HEK293 (cell line): ENCODE results near the gene ELAVL4.

Experiments
- CTCF ChIA-PET: fragments of 350-600 bp; formaldehyde crosslinking; extraction: SDS; loops from one replicate; lab custom pipeline; 2021; ENCODE audit warnings: antibody characterized with exemption; lab: Yijun Ruan, JAX
- POLR2A ChIA-PET: fragments of 300-600 bp; formaldehyde crosslinking; extraction: SDS; loops from one replicate; lab custom pipeline; 2020; ENCODE audit warnings: antibody characterized with exemption, inconsistent platforms; lab: Yijun Ruan, JAX
- H3K27ac ChIP-seq: fragments of 200-500 bp; sonication (Bioruptor generic); 2 replicates; pipeline ENCODE4 v1.5.1; 2014; ENCODE audit warnings: low read depth, low read length, control low read depth, inconsistent platforms; ENCODE audit errors: extremely low read depth
- H3K36me3 ChIP-seq, 2 experiments: fragments of 200-500 bp in 1 of 2; sonication (Bioruptor generic) in 1 of 2; 1 replicate in 1 of 2; 2 replicates in 1 of 2; pipeline ENCODE4 v1.5.1; 2014 to 2017; ENCODE audit warnings: inconsistent platforms in 2 of 2, low read length in 2 of 2; ENCODE audit not compliant: control insufficient read depth in 2 of 2, insufficient read depth in 1 of 2
- H3K4me1 ChIP-seq: fragments of 200-500 bp; sonication (Bioruptor generic); 2 replicates; pipeline ENCODE4 v1.5.1; 2014; ENCODE audit warnings: mild to moderate bottlenecking, low read length, inconsistent platforms; ENCODE audit not compliant: control insufficient read depth, insufficient read depth
- H3K4me3 ChIP-seq: 2 replicates; pipeline ENCODE4 v1.5.1; 2011; ENCODE audit warnings: low read depth, mild to moderate bottlenecking, control low read depth, low read length, moderate library complexity
- H3K9me3 ChIP-seq: fragments of 200-500 bp; sonication (Bioruptor generic); 2 replicates; pipeline ENCODE4 v1.5.1; 2014; ENCODE audit warnings: low read depth, low read length, inconsistent platforms; ENCODE audit not compliant: control insufficient read depth, insufficient read depth
- IKZF3 ChIP-seq: fragments of 450-650 bp; IDR thresholded peaks from 2 replicates; pipeline ENCODE4 v1.5.0; 2018; ENCODE audit warnings: missing biosample characterization, mild to moderate bottlenecking, missing genetic modification characterization, moderate library complexity
- OSR2 ChIP-seq: fragments of 450-650 bp; formaldehyde crosslinking; IDR thresholded peaks from 2 replicates; pipeline ENCODE4 v1.5.1; 2016; ENCODE audit warnings: missing biosample characterization, missing genetic modification characterization
- PBX3 ChIP-seq: sonication (generic); formaldehyde crosslinking; IDR thresholded peaks from 2 replicates; pipeline ENCODE4 v1.8.1; 2022; ENCODE audit warnings: mild to moderate bottlenecking, moderate library complexity, missing genetic modification reagents
- PRDM2 ChIP-seq: fragments of 450-650 bp; formaldehyde crosslinking; IDR thresholded peaks from 2 replicates; pipeline ENCODE4 v1.5.1; 2016; ENCODE audit warnings: missing biosample characterization, missing genetic modification characterization, borderline replicate concordance
- REST ChIP-seq: fragments of 450-650 bp; formaldehyde crosslinking; IDR thresholded peaks from 2 replicates; pipeline ENCODE4 v1.5.1; 2016; ENCODE audit warnings: missing biosample characterization, missing genetic modification characterization
- TCF7L2 ChIP-seq: IDR thresholded peaks from 2 replicates; pipeline ENCODE4 v1.6.1; 2011; ENCODE audit warnings: low read depth, mild to moderate bottlenecking, inconsistent platforms, low read length, moderate library complexity, borderline replicate concordance
- ZFHX2 ChIP-seq: fragments of 450-650 bp; formaldehyde crosslinking; conservative IDR thresholded peaks from 2 replicates; pipeline ENCODE4 v1.5.1; 2016; ENCODE audit warnings: missing biosample characterization, missing genetic modification characterization
- ZNF148 ChIP-seq: fragments of 450-650 bp; formaldehyde crosslinking; IDR thresholded peaks from 2 replicates; pipeline ENCODE4 v1.5.0; 2017; ENCODE audit warnings: missing biosample characterization, missing genetic modification characterization, borderline replicate concordance
- ZNF175 ChIP-seq: fragments of 450-650 bp; formaldehyde crosslinking; IDR thresholded peaks from 2 replicates; pipeline ENCODE4 v1.5.1; 2016; ENCODE audit warnings: missing biosample characterization, missing genetic modification characterization
- ZNF19 ChIP-seq: fragments of 450-650 bp; formaldehyde crosslinking; IDR thresholded peaks from 2 replicates; pipeline ENCODE4; 2016; ENCODE audit warnings: missing biosample characterization, missing genetic modification characterization, low read depth
- ZNF223 ChIP-seq: fragments of 450-650 bp; formaldehyde crosslinking; IDR thresholded peaks from 2 replicates; pipeline ENCODE4 v1.5.1; 2016; ENCODE audit warnings: missing biosample characterization, missing genetic modification characterization
- ZNF248 ChIP-seq: fragments of 450-650 bp; formaldehyde crosslinking; IDR thresholded peaks from 2 replicates; pipeline ENCODE4 v1.5.1; 2017; ENCODE audit warnings: missing biosample characterization, missing genetic modification characterization
- ZNF423 ChIP-seq: fragments of 450-650 bp; formaldehyde crosslinking; IDR thresholded peaks from 2 replicates; pipeline ENCODE4 v1.5.1; 2016; ENCODE audit warnings: missing biosample characterization, missing genetic modification characterization
- ZNF426 ChIP-seq: fragments of 450-650 bp; formaldehyde crosslinking; IDR thresholded peaks from 2 replicates; pipeline ENCODE4 v1.5.1; 2017; ENCODE audit warnings: missing biosample characterization, missing genetic modification characterization, mild to moderate bottlenecking, inconsistent platforms, moderate library complexity
- ZNF510 ChIP-seq: fragments of 450-650 bp; formaldehyde crosslinking; IDR thresholded peaks from 2 replicates; pipeline ENCODE4 v1.5.1; 2018; ENCODE audit warnings: mild to moderate bottlenecking, missing genetic modification characterization, missing biosample characterization; ENCODE audit not compliant: insufficient replicate concordance
- ZNF544 ChIP-seq: fragments of 450-650 bp; formaldehyde crosslinking; IDR thresholded peaks from 2 replicates; pipeline ENCODE4 v1.5.0; 2017; ENCODE audit warnings: missing biosample characterization, missing genetic modification characterization
- ZNF610 ChIP-seq: fragments of 450-650 bp; formaldehyde crosslinking; IDR thresholded peaks from 2 replicates; pipeline ENCODE4 v1.5.1; 2016; ENCODE audit warnings: missing biosample characterization, missing genetic modification characterization, borderline replicate concordance
- ZNF623 ChIP-seq: fragments of 450-650 bp; formaldehyde crosslinking; IDR thresholded peaks from 2 replicates; pipeline ENCODE4 v1.5.1; 2016; ENCODE audit warnings: missing biosample characterization, missing genetic modification characterization
- ZNF670 ChIP-seq: fragments of 450-650 bp; formaldehyde crosslinking; IDR thresholded peaks from 2 replicates; pipeline ENCODE4 v1.5.1; 2016; ENCODE audit warnings: missing biosample characterization, missing genetic modification characterization, low read depth
- ZNF791 ChIP-seq: fragments of 450-650 bp; formaldehyde crosslinking; IDR thresholded peaks from 2 replicates; pipeline ENCODE4 v1.5.1; 2016; ENCODE audit warnings: missing biosample characterization, missing genetic modification characterization

Gene ELAVL4

GRCh38 chr1:50181027-50181663, 72.4 kb downstream of the ELAVL4 start:
- Histone ChIP-seq H3K36me3 (no peaks in the 10 kb centered on the region), H3K4me3 (no peak overlapping the region), H3K27ac (no peak overlapping the region), H3K9me3 (no peaks in the 10 kb centered on the region), H3K4me1 (no peaks in the 10 kb centered on the region)
- POLR2A ChIA-PET: no interaction called here
- TF ChIP-seq ZFHX2 (tag by site-specific recombination): 0 out of 2 replicates have a peak, but pooled peaks have one; percentile 30
- TF ChIP-seq ZNF510 (tag by site-specific recombination): no peak
- CTCF ChIA-PET: no interaction called here

- ChIA-PET POLR2A (no interaction called here), CTCF (interaction anchor here (0.8 kb wide), 1 partner anchor 78 kb away, joined by 4 read pairs; no protein-coding TSS in a partner anchor)
- H3K27ac ChIP-seq: no peak overlapping the region
- H3K9me3 ChIP-seq: no peaks in the 10 kb centered on the region
- no peaks in the 10 kb centered on the region for H3K36me3 ChIP-seq
- no peaks in the 10 kb centered on the region for H3K4me1 ChIP-seq
- no peak overlapping the region for H3K4me3 ChIP-seq
- TF ChIP-seq PRDM2 (tag by site-specific recombination) (no peak), ZNF670 (tag by site-specific recombination) (no peak), REST (tag by site-specific recombination) (no peak), IKZF3 (no peak), ZNF148 (tag by site-specific recombination) (no peak), ZNF426 (no peak), PBX3 (CRISPR knock-in tag) (no peak), OSR2 (no peak), ZNF19 (tag by site-specific recombination) (no peak), ZNF175 (tag by site-specific recombination) (no peak), ZNF223 (no peak), ZNF610 (tag by site-specific recombination) (no peak), ZNF544 (tag by site-specific recombination) (no peak), ZNF423 (tag by site-specific recombination) (no peak), ZNF248 (tag by site-specific recombination) (no peak), TCF7L2 (no peak), ZNF791 (tag by site-specific recombination) (no peak), ZNF623 (tag by site-specific recombination) (no peak)
Measured at GRCh38 chr1:50183378-50184133, 74.8 kb downstream of the ELAVL4 start.
